ENCODE measurements around the gene CAMK1.

The CAMK1 gene

GRCh38 chr3:9750556-9751411 is 19.0 kb downstream of the CAMK1 start:
- Histone ChIP-seq H3K36me3 (peaks cover 26 to 69% (median 43%) of the 10 kb centered on the region in 3 donors), H3K4me1 (peaks cover 0 to 30% (median 25%) of the 10 kb centered on the region in 4 donors), H3K27me3 (no peaks in the 10 kb centered on the region), H3K4me3 (peak overlapping the region; percentile 58 to 82), H3K9me3 (no peaks in the 10 kb centered on the region), H3K27ac (peak overlapping the region; percentile 79 to 91)
- no peak for TF ChIP-seq CTCF (IDR thresholded peaks at IDR 0.05)
- no peak for DNase-seq
- intact Hi-C loops (cut with DNase I; ENCODE audit: low total_unique reads), result no loop called here

- Histone ChIP-seq H3K27me3 (no peaks in the 10 kb centered on the region), H3K36me3 (peaks cover 34 to 72% (median 51%) of the 10 kb centered on the region in 3 donors), H3K4me1 (peaks cover 0 to 30% (median 24%) of the 10 kb centered on the region in 4 donors), H3K4me3 (peak within 1 kb of the TSS; percentile 58 to 82), H3K27ac (peak within 1 kb of the TSS; percentile 79 to 91), H3K9me3 (no peaks in the 10 kb centered on the region)
- intact Hi-C loops (cut with DNase I; ENCODE audit: low total_unique reads), result no loop called here
- peak; percentile 98 to 99 for DNase-seq
- no peak for TF ChIP-seq CTCF (IDR thresholded peaks at IDR 0.05)
Measured at GRCh38 chr3:9749645-9750555, 19.8 kb downstream of the CAMK1 start, which contains the start of gene OGG1. Gene OGG1, plus strand, starts transcription at chr3:9749952. Its CDS starts 335 bp downstream, at chr3:9750287.

GRCh38 chr3:9749296-9749644 is 20.5 kb downstream of the CAMK1 start:
- Histone ChIP-seq H3K4me3 (peak overlapping the region; percentile 58 to 82), H3K9me3 (no peaks in the 10 kb centered on the region), H3K27ac (peak overlapping the region; percentile 79 to 91), H3K36me3 (peaks cover 36 to 72% (median 51%) of the 10 kb centered on the region in 3 donors), H3K4me1 (peaks cover 0 to 30% (median 22%) of the 10 kb centered on the region in 4 donors), H3K27me3 (no peaks in the 10 kb centered on the region)
- no peak for DNase-seq
- no peak for TF ChIP-seq CTCF (IDR thresholded peaks at IDR 0.05)
- intact Hi-C loops (cut with DNase I; ENCODE audit: low total_unique reads), result no loop called here

- peaks cover 45 to 73% (median 63%) of the 10 kb centered on the region in 3 donors for H3K36me3 ChIP-seq
- intact Hi-C loops (cut with DNase I; ENCODE audit: low total_unique reads), result no loop called here
Measured at GRCh38 chr3:9748031-9748430, 21.7 kb downstream of the CAMK1 start.

More at GRCh38 chr3:9748031-9748430, 21.7 kb downstream of the CAMK1 start:
- no peak for TF ChIP-seq CTCF (IDR thresholded peaks at IDR 0.05)
- Histone ChIP-seq H3K4me3 (no peak overlapping the region), H3K9me3 (no peaks in the 10 kb centered on the region), H3K27me3 (no peaks in the 10 kb centered on the region), H3K27ac (no peak overlapping the region), H3K4me1 (peaks cover 0 to 30% (median 22%) of the 10 kb centered on the region in 4 donors)
- DNase-seq, result no peak

Measured in tibial artery (tissue), 4 donors.